GM12878 (cell line): ENCODE data around the gene IFIH1. TPM values are rescaled to one million over a fixed set of nuclear protein-coding genes. Genes with fewer than 3 reads are reported as not detected.

Experiments used
- ATAC-seq: fragments of 200-7000 bp; cut with Tn5 transposase; 3 replicates; pipeline ENCODE4 v1.9.1; 2020; ENCODE audit warnings: mild to moderate bottlenecking, moderate library complexity
- BruUV-seq: library from RNA; stranded (reverse); fragments of 400-500 nt; replicated peaks from 2 replicates; lab custom pipeline; 2021; lab: Mats Ljungman, UMichigan
- CTCF ChIA-PET: fragments of 300-600 bp; sonication (Branson Sonifier 250); formaldehyde crosslinking; extraction: SDS; loops from one replicate; lab custom pipeline; 2021; ENCODE audit warnings: inconsistent platforms; lab: Yijun Ruan, JAX
- POLR2A ChIA-PET: fragments of 350-600 bp; formaldehyde crosslinking; extraction: SDS; loops from one replicate; lab custom pipeline; 2021; ENCODE audit warnings: inconsistent platforms; lab: Charles Lee
- RAD21 ChIA-PET: fragments of 300-600 bp; sonication (Branson Sonifier 250); formaldehyde crosslinking; loops from one replicate; lab custom pipeline; 2023; ENCODE audit warnings: antibody characterized with exemption; ENCODE audit not compliant: unreplicated experiment; lab: Charles Lee
- SMC1A ChIA-PET: fragments of 300-600 bp; sonication (Branson Sonifier 250); formaldehyde crosslinking; loops from one replicate; lab custom pipeline; 2023; ENCODE audit not compliant: unreplicated experiment, uncharacterized antibody; lab: Charles Lee
- DNase-seq: peaks from one replicate; pipeline ENCODE4 v3.0.0-alpha.2; 2011; ENCODE audit warnings: low read depth, low spot score
- FAIRE-seq: peaks from 3 replicates; lab custom pipeline; 2011; peaks lifted over from hg19 to GRCh38; lab: Jason Lieb, UNC
- H2AFZ ChIP-seq: 2 replicates; pipeline ENCODE4 v1.6.0; 2011; ENCODE audit warnings: low read depth, low read length, control low read depth; ENCODE audit not compliant: control insufficient read depth
- H3K27ac ChIP-seq: 2 replicates; pipeline ENCODE4 v1.5.1; 2011; ENCODE audit warnings: control low read depth; ENCODE audit not compliant: control insufficient read depth, insufficient read depth
- H3K27me3 ChIP-seq, 2 experiments: replicated peaks in 1 of 2; 2 replicates each; pipeline versions ENCODE4 v1.6.0 to v1.6.1; 2011; ENCODE audit warnings: low read length in 1 of 2; ENCODE audit not compliant: control insufficient read depth in 2 of 2, insufficient read depth in 2 of 2
- H3K36me3 ChIP-seq, 2 experiments: 2 replicates each; pipeline ENCODE4 v1.5.1; 2011; ENCODE audit warnings: low read length in 1 of 2; ENCODE audit not compliant: control insufficient read depth in 2 of 2, insufficient read depth in 2 of 2
- H3K4me1 ChIP-seq: 2 replicates; pipeline ENCODE4 v1.6.1; 2011; ENCODE audit warnings: mild to moderate bottlenecking, low read length, moderate library complexity, mixed read lengths; ENCODE audit not compliant: control insufficient read depth, insufficient read depth
- H3K4me2 ChIP-seq: 2 replicates; pipeline ENCODE4 v1.6.0; 2011; ENCODE audit warnings: control low read depth; ENCODE audit not compliant: control insufficient read depth, insufficient read depth
- H3K4me3 ChIP-seq: fragments of 200-600 bp; sonication (generic); 2 replicates; pipeline ENCODE4 v1.5.1; 2016
- H3K79me2 ChIP-seq: 2 replicates; pipeline ENCODE4 v1.6.0; 2011; ENCODE audit warnings: low read length; ENCODE audit not compliant: control insufficient read depth, insufficient read depth
- H3K9ac ChIP-seq: 2 replicates; pipeline ENCODE4 v1.8.0; 2011; ENCODE audit warnings: low read length, control low read depth, mixed read lengths; ENCODE audit not compliant: control insufficient read depth, insufficient read depth
- H3K9me3 ChIP-seq: replicated peaks from 3 replicates; pipeline ENCODE4 v1.5.1; 2011; ENCODE audit warnings: mild to moderate bottlenecking, low read length; ENCODE audit not compliant: control insufficient read depth, insufficient read depth
- H4K20me1 ChIP-seq: 2 replicates; pipeline ENCODE4 v1.6.0; 2011; ENCODE audit not compliant: control insufficient read depth, insufficient read depth
- CHD1 ChIP-seq: IDR thresholded peaks from 2 replicates; pipeline ENCODE4 v1.6.1; 2012; ENCODE audit warnings: low read depth, low read length, improper control_type of control experiment
- CREM ChIP-seq: IDR thresholded peaks from 2 replicates; pipeline ENCODE4 v1.6.1; 2014; ENCODE audit warnings: antibody characterized with exemption, low read depth
- HSF1 ChIP-seq: fragments of 150-350 bp; IDR thresholded peaks from 2 replicates; pipeline ENCODE4 v1.6.1; 2014; ENCODE audit warnings: mild to moderate bottlenecking, low read depth, low read length
- MEF2B ChIP-seq: fragments of 450-650 bp; IDR thresholded peaks from 2 replicates; pipeline ENCODE4 v1.6.1; 2018; ENCODE audit warnings: mild to moderate bottlenecking, moderate library complexity; ENCODE audit not compliant: partially characterized antibody, poor library complexity, severe bottlenecking
- ZNF592 ChIP-seq: fragments of 450-650 bp; IDR thresholded peaks from 2 replicates; pipeline ENCODE4 v1.6.1; 2017; ENCODE audit warnings: mild to moderate bottlenecking, moderate library complexity
- WGBS: methylation state at CpG from one replicate; pipeline ENCODE4 v1.1.6; 2016; ENCODE audit warnings: low lambda C conversion rate; ENCODE audit not compliant: insufficient replicate concordance, insufficient coverage; ENCODE audit errors: missing lambda C conversion rate; 5-methylcytosine and 5-hydroxymethylcytosine counted together
- in situ Hi-C: fragments of 300-500 bp; cut with MboI; formaldehyde crosslinking; loops from 9 replicates; pipeline ENCODE4 v1.14.3; 2018; ENCODE audit warnings: mixed read lengths
- intact Hi-C: fragments of 100-400 bp; cut with micrococcal nuclease; formaldehyde crosslinking; loops from one replicate; pipeline ENCODE4 v1.14.2; 2022; ENCODE audit not compliant: unreplicated experiment
- polyA plus RNA-seq, 11 experiments: library from polyadenylated mRNA; depleted of rRNA in 4 of 11; unstranded in 6 of 11; stranded (reverse) in 5 of 11; fragments of >200 nt; fragmentation: Nextera tagmentation in 4 of 11; fragmentation: Illumina TruSeq in 1 of 11; extraction: Ambion mirVana in 4 of 11; extraction: Trizol in 1 of 11; gene quantifications; 1 replicate in 1 of 11; 2 replicates in 10 of 11; pipeline versions ENCODE4 v1.2.1 to v1.2.3, GENCODE V29; 2011 to 2016; ENCODE audit warnings: inconsistent platforms in 2 of 11, missing spikeins in 2 of 11, low read depth in 1 of 11
- total RNA-seq, 4 experiments: library from RNA; depleted of rRNA in 3 of 4; stranded (reverse); fragments of >200 nt in 3 of 4; fragmentation: Illumina TruSeq in 1 of 4; extraction: Trizol in 1 of 4; gene quantifications; 2 replicates each; pipeline versions ENCODE4 v1.2.1 to v1.2.3, GENCODE V29; 2013 to 2021

IFIH1 gene
- total and polyA plus RNA-seq, 10 of the 15 experiments (the other 5 are each of a cell fraction or from before 2014, with no cell fraction given) = 12.5 to 40.9 (median 28.8) TPM

GRCh38 chr2:162267496-162267895 lies 51.0 kb downstream of the IFIH1 start:
- no peak for FAIRE-seq
- no peaks in the 10 kb centered on the region for H3K4me1 ChIP-seq
- no peak overlapping the region for H3K4me3 ChIP-seq
- H3K27ac ChIP-seq = no peak overlapping the region
- RAD21 ChIA-PET = no interaction called here
- no peak overlapping the region for H3K9ac ChIP-seq
- CTCF ChIA-PET = no interaction called here
- DNase-seq = no peak
- in situ Hi-C loops = no loop called here
- H3K4me2 ChIP-seq = no peak overlapping the region
- no TSS peak for BruUV-seq
- ATAC-seq = no peak
- H3K9me3 ChIP-seq = no peaks in the 10 kb centered on the region
- 99% methylated on average over 5 of the region's 5 CpGs for WGBS
- H3K36me3 ChIP-seq = peaks cover 1 to 17% of the 10 kb centered on the region in 2 experiments; a peak in 3 of 4 replicates
- H3K79me2 ChIP-seq = no peaks in the 10 kb centered on the region
- intact Hi-C loops = no loop called here
- H4K20me1 ChIP-seq = no peaks in the 10 kb centered on the region
- POLR2A ChIA-PET = no interaction called here
- no peak for TF ChIP-seq CHD1
- TF ChIP-seq HSF1 = no peak
- H2AFZ ChIP-seq = no peak overlapping the region
- H3K27me3 ChIP-seq = no peaks in the 10 kb centered on the region
- SMC1A ChIA-PET = interaction anchor here (0.5 kb wide), 1 partner anchor 28 kb away, joined by 3 read pairs; no protein-coding TSS in a partner anchor

- Histone ChIP-seq H3K4me1 (peaks cover 4% of the 10 kb centered on the region), H3K4me3 (no peak overlapping the region), H3K9ac (no peak overlapping the region), H3K9me3 (no peaks in the 10 kb centered on the region), H3K27ac (no peak overlapping the region), H4K20me1 (no peaks in the 10 kb centered on the region), H3K79me2 (no peaks in the 10 kb centered on the region), H2AFZ (no peak overlapping the region), H3K36me3 (peaks cover 1 to 12% of the 10 kb centered on the region in 2 experiments; a peak in 3 of 4 replicates), H3K4me2 (no peak overlapping the region), H3K27me3 (no peaks in the 10 kb centered on the region)
- in situ Hi-C loops (no loop called here), intact Hi-C loops (no loop called here)
- ChIA-PET RAD21 (no interaction called here), POLR2A (no interaction called here), SMC1A (no interaction called here), CTCF (no interaction called here)
- 94% methylated on average over 1 of the region's 1 CpG for WGBS
- TF ChIP-seq ZNF592 (no peak), CREM (no peak), MEF2B (no peak)
- FAIRE-seq = no peak
- no TSS peak for BruUV-seq
- no peak for DNase-seq
- no peak for ATAC-seq
These were observed 52.1 kb downstream of the IFIH1 start for GRCh38 chr2:162266460-162266760.
